ENCODE data around the gene RPL6. TPM values are rescaled to one million over a fixed set of nuclear protein-coding genes. Genes with fewer than 3 reads are reported as not detected.

The RPL6 gene
- total RNA-seq: 1,069 and 1,582 TPM in 2 replicates

DNA sequence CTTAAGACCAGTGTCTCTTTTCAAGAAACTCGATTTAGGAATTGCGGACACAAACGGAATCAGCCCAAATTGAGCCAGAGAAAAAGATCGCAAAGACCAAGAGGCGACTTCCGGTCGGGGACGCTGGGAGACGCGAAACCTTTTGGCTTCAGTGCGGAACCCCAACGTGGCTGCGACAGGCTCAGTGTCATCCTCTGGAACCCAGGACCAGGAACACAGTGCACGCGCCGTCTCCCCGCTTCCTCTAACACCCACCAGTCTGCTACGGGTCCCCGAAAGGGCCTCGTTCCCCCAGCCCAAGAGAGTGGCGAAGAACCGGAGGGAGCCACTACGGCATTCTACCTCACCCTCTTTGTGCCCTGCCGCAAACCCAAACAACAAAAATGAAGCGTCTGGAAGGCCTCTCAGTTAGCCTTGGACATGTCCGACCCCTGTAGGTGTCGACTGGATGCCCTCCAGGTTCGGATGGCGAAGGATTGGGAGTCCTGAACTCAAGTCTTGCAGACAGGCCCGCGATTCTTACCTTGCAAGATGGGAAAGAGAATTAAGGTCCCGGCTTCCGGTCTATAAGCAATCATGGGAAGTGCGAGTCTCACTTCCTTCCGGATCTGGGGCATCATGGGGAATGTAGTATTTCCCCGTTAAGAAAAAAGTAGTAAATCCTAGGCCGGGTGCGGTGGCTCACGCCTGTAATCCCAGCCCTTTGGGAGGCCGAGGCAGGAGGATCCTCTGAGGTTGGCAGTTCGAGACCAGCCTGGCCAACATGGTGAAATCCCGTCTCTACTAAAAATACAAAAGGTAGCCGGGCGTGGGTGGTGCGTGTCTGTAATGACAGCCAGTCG, at the start of gene RPL6:
TSS of gene RPL6 (minus strand) at position 542 of the 842 bp plus-strand sequence. CDS start 949 bp downstream, outside the sequence.

GRCh38 chr12:112418608-112419296, 9.3 kb upstream of the RPL6 start, which contains the start of gene PTPN11:
TSS of gene PTPN11 (plus strand) at chr12:112418947. CDS start at chr12:112419112, 165 bp downstream.

GRCh38 chr12:112381883-112382796, 27.3 kb downstream of the RPL6 start, which contains the start of gene HECTD4:
TSS of gene HECTD4 (minus strand) at chr12:112382431. CDS start at chr12:112382128, 303 bp downstream.

Other genes starting within 250 kb of the RPL6 start
- 22.4 and 28.2 TPM in 2 replicates for gene HECTD4, start 27.2 kb downstream of the RPL6 start, total RNA-seq
- gene PTPN11, start 9.3 kb upstream of the RPL6 start, total RNA-seq: 91.5 and 112 TPM in 2 replicates